ENCODE results near the gene C6orf141. TPM values are rescaled to one million over a fixed set of nuclear protein-coding genes. Genes with fewer than 3 reads are reported as not detected.

C6orf141 gene
- polyA plus RNA-seq, 3 donors: not detected

DNA sequence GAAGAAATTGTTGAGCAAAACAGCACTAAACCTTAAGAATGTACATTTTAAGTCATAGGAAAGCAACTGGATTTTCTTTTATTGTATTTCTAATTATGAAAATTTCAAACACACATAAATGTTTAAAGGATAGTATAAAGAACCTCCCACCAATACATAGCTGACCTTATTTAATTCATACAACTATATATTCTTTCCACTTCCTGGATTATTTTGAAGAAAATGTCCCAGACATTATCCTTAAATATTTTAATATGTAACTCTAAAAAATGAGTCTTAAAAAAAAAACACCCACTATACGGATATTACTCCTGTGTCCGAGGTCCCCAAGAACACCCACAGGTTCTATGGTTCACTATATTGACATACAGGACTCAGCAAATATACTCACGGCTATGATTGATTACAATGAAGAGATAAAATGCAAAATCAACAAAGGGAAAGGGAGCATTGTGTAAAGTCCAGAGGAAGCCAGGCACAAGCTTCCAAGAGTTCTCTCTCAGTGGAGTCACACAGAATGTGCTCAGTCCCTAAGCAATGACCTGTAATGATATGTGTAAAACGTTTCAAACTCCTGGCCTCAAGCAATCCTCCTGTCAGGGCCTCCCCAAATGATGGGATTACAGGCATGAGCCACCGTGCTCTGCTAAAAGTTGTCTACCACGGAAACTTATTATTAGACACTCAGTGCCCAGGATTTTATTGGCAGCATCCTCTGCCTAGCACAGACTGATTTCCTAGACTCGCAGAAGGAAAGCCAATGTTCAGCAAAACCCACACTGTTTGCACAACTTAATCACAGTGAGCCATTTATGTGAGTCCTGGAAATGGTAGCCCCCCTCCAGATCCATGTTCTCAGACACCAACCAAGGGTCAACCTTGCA lies 27.5 kb upstream of the C6orf141 start:
- intact Hi-C loops (cut with micrococcal nuclease): no loop called here
- H3K79me2 ChIP-seq (ENCODE audit: insufficient read depth, low read length): no peaks in the 10 kb centered on the region
- H3K4me3 ChIP-seq (replicated peaks in 1 of 3; ENCODE audit: low read depth in 2 of 3, low read length in 3 of 3): no peak overlapping the region
- no peak overlapping the region for H3K4me2 ChIP-seq (replicated peaks; ENCODE audit: extremely low read depth, low read length, poor library complexity, severe bottlenecking)
- Mint-ChIP-seq H3K4me1 (no peaks in the 10 kb centered on the region), H3K36me3 (no peaks in the 10 kb centered on the region), H3K9me3 (no peaks in the 10 kb centered on the region), H3K27ac (no peak overlapping the region), H3K4me3 (no peak overlapping the region), H3K27me3 (ENCODE audit: low read depth in 3 of 3) (no peaks in the 10 kb centered on the region)
- 89% methylated on average over 3 of the region's 7 CpGs for WGBS (ENCODE audit: insufficient coverage)
- no peaks in the 10 kb centered on the region for H3K9me3 ChIP-seq (replicated peaks in 1 of 2; ENCODE audit: control insufficient read depth in 1 of 2, insufficient read depth in 1 of 2, low read length in 2 of 2)
- no peak for DNase-seq
- no peak overlapping the region for H3K9ac ChIP-seq (ENCODE audit: insufficient read depth, low read length, poor library complexity, severe bottlenecking)
- no peaks in the 10 kb centered on the region for H3K4me1 ChIP-seq (ENCODE audit: control insufficient read depth in 1 of 2, insufficient read depth in 2 of 2, low read length in 2 of 2)
- H3K36me3 ChIP-seq (replicated peaks in 1 of 2; ENCODE audit: control insufficient read depth in 1 of 2, insufficient read depth in 2 of 2, low read length in 2 of 2): no peaks in the 10 kb centered on the region
- H4K20me1 ChIP-seq (ENCODE audit: insufficient read depth, low read length): no peaks in the 10 kb centered on the region
- H2AFZ ChIP-seq (ENCODE audit: insufficient read depth, low read depth, low read length, poor library complexity, severe bottlenecking): no peak overlapping the region
- H3K27ac ChIP-seq (ENCODE audit: low read depth in 1 of 2, low read length in 2 of 2): no peak overlapping the region
- TF ChIP-seq, protein P1, sequence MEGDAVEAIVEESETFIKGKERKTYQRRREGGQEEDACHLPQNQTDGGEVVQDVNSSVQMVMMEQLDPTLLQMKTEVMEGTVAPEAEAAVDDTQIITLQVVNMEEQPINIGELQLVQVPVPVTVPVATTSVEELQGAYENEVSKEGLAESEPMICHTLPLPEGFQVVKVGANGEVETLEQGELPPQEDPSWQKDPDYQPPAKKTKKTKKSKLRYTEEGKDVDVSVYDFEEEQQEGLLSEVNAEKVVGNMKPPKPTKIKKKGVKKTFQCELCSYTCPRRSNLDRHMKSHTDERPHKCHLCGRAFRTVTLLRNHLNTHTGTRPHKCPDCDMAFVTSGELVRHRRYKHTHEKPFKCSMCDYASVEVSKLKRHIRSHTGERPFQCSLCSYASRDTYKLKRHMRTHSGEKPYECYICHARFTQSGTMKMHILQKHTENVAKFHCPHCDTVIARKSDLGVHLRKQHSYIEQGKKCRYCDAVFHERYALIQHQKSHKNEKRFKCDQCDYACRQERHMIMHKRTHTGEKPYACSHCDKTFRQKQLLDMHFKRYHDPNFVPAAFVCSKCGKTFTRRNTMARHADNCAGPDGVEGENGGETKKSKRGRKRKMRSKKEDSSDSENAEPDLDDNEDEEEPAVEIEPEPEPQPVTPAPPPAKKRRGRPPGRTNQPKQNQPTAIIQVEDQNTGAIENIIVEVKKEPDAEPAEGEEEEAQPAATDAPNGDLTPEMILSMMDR (IDR thresholded peaks at IDR 0.05): no peak
- H3K27me3 ChIP-seq (ENCODE audit: control insufficient read depth in 2 of 2, insufficient read depth in 2 of 2, low read length in 2 of 2): no peaks in the 10 kb centered on the region

DNA sequence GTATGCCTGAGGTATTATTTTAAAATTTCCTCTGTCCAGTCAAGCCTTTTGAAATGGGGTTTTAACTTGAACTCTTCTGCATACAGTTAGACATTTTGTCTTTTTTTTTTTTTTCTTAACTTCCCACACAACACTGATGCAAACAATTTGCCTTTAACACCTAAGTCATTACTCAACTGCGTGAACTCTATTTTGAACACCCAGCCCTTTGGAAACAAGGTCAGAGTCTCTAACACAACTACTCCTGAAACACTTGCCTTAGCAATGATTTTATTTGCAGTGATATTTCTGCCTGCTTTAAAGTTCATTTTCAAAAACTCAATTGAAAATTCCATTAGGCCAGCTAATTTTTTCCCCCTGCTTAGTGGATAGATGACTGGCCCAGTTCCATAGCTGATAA lies 26.6 kb upstream of the C6orf141 start:
- Histone ChIP-seq H3K4me2 (replicated peaks; ENCODE audit: extremely low read depth, low read length, poor library complexity, severe bottlenecking) (no peak overlapping the region), H3K27me3 (ENCODE audit: control insufficient read depth in 2 of 2, insufficient read depth in 2 of 2, low read length in 2 of 2) (no peaks in the 10 kb centered on the region), H3K9ac (ENCODE audit: insufficient read depth, low read length, poor library complexity, severe bottlenecking) (no peak overlapping the region), H3K36me3 (replicated peaks in 1 of 2; ENCODE audit: control insufficient read depth in 1 of 2, insufficient read depth in 2 of 2, low read length in 2 of 2) (no peaks in the 10 kb centered on the region), H3K79me2 (ENCODE audit: insufficient read depth, low read length) (no peaks in the 10 kb centered on the region), H3K4me1 (ENCODE audit: control insufficient read depth in 1 of 2, insufficient read depth in 2 of 2, low read length in 2 of 2) (no peaks in the 10 kb centered on the region), H2AFZ (ENCODE audit: insufficient read depth, low read depth, low read length, poor library complexity, severe bottlenecking) (no peak overlapping the region), H3K9me3 (replicated peaks in 1 of 2; ENCODE audit: control insufficient read depth in 1 of 2, insufficient read depth in 1 of 2, low read length in 2 of 2) (no peaks in the 10 kb centered on the region), H3K4me3 (replicated peaks in 1 of 3; ENCODE audit: low read depth in 2 of 3, low read length in 3 of 3) (no peak overlapping the region), H3K27ac (ENCODE audit: low read depth in 1 of 2, low read length in 2 of 2) (no peak overlapping the region), H4K20me1 (ENCODE audit: insufficient read depth, low read length) (no peaks in the 10 kb centered on the region)
- TF ChIP-seq, protein P1 (IDR thresholded peaks at IDR 0.05): no peak
- no peak overlapping the region for H3K27ac Mint-ChIP-seq
- H3K4me1 Mint-ChIP-seq: no peaks in the 10 kb centered on the region
- DNase-seq: no peak
- H3K27me3 Mint-ChIP-seq (ENCODE audit: low read depth in 3 of 3): no peaks in the 10 kb centered on the region
- H3K36me3 Mint-ChIP-seq: no peaks in the 10 kb centered on the region
- no peak overlapping the region for H3K4me3 Mint-ChIP-seq
- 100% methylated on average over 1 of the region's 1 CpG for WGBS (ENCODE audit: insufficient coverage)
- intact Hi-C loops (cut with micrococcal nuclease): no loop called here
- no peaks in the 10 kb centered on the region for H3K9me3 Mint-ChIP-seq
